GM23338 (cell line): ENCODE results near the gene DEDD2. TPM values are rescaled to one million over a fixed set of nuclear protein-coding genes. Genes with fewer than 3 reads are reported as not detected.

Experiments used
- ATAC-seq: fragments of 200-7000 bp; cut with Tn5 transposase; 3 replicates; pipeline ENCODE4 v1.9.1; 2020
- DNase-seq: peaks from one replicate; pipeline ENCODE4 v3.0.0-alpha.2; 2015; ENCODE audit warnings: low spot score
- H2AFZ ChIP-seq: fragments of 200-600 bp; sonication (generic); 2 replicates; pipeline ENCODE4 v1.8.0; 2016; ENCODE audit warnings: antibody characterized with exemption, mild to moderate bottlenecking, moderate library complexity
- H3F3A ChIP-seq: fragments of 200-600 bp; sonication (generic); replicated peaks from 2 replicates; pipeline ENCODE4 v1.8.0; 2017; ENCODE audit warnings: antibody characterized with exemption, mixed run types, low read depth
- H3K27ac ChIP-seq: fragments of 200-600 bp; sonication (generic); 2 replicates; pipeline ENCODE4 v1.6.1; 2016; ENCODE audit warnings: low read depth
- H3K27me3 ChIP-seq: fragments of 200-600 bp; sonication (generic); 2 replicates; pipeline ENCODE4 v1.8.0; 2016; ENCODE audit warnings: mild to moderate bottlenecking, mixed run types, moderate library complexity; ENCODE audit not compliant: insufficient read depth
- H3K36me3 ChIP-seq: fragments of 200-600 bp; sonication (generic); 2 replicates; pipeline ENCODE4 v1.8.0; 2016; ENCODE audit warnings: mild to moderate bottlenecking; ENCODE audit not compliant: insufficient read depth
- H3K4me1 ChIP-seq: fragments of 200-600 bp; sonication (generic); 2 replicates; pipeline ENCODE4 v1.8.0; 2016; ENCODE audit warnings: mild to moderate bottlenecking, moderate library complexity; ENCODE audit not compliant: insufficient read depth
- H3K4me2 ChIP-seq: fragments of 200-600 bp; sonication (generic); 2 replicates; pipeline ENCODE4 v1.7.1; 2017; ENCODE audit warnings: mixed run types
- H3K4me3 ChIP-seq: fragments of 200-600 bp; sonication (generic); 2 replicates; pipeline ENCODE4 v1.6.1; 2016; ENCODE audit warnings: mixed run types
- H3K79me2 ChIP-seq: fragments of 200-600 bp; sonication (generic); replicated peaks from 2 replicates; pipeline ENCODE4 v1.8.0; 2017; ENCODE audit warnings: mild to moderate bottlenecking; ENCODE audit not compliant: insufficient read depth
- H3K9me2 ChIP-seq: fragments of 200-600 bp; sonication (generic); 2 replicates; pipeline ENCODE4 v1.8.0; 2017; ENCODE audit not compliant: insufficient read depth
- H4K20me1 ChIP-seq: fragments of 200-600 bp; sonication (generic); replicated peaks from 2 replicates; pipeline ENCODE4 v1.8.0; 2017; ENCODE audit warnings: mild to moderate bottlenecking; ENCODE audit not compliant: insufficient read depth
- H3K27ac Mint-ChIP-seq: 2 replicates; pipeline ENCODE4 v1.8.0; 2020; ENCODE audit warnings: inconsistent platforms, mild to moderate bottlenecking, moderate library complexity, mixed read lengths
- H3K27me3 Mint-ChIP-seq: 3 replicates; pipeline ENCODE4 v1.8.0; 2022; ENCODE audit warnings: low read depth, mild to moderate bottlenecking, moderate library complexity, mixed read lengths, inconsistent platforms; ENCODE audit not compliant: insufficient read depth, poor library complexity
- H3K36me3 Mint-ChIP-seq: 3 replicates; pipeline ENCODE4 v1.8.0; 2021; ENCODE audit warnings: low read depth, mild to moderate bottlenecking, inconsistent platforms, moderate library complexity, mixed read lengths
- H3K4me1 Mint-ChIP-seq: 3 replicates; pipeline ENCODE4 v1.8.0; 2020; ENCODE audit warnings: mild to moderate bottlenecking, inconsistent platforms, mixed read lengths
- H3K4me3 Mint-ChIP-seq: 3 replicates; pipeline ENCODE4 v1.8.0; 2021; ENCODE audit warnings: moderate library complexity, mild to moderate bottlenecking, inconsistent platforms, mixed read lengths
- H3K9me3 Mint-ChIP-seq: 3 replicates; pipeline ENCODE4 v1.8.0; 2020; ENCODE audit warnings: moderate library complexity, mild to moderate bottlenecking, inconsistent platforms, mixed read lengths
- CREB1 ChIP-seq: fragments of 250-450 bp; sonication (Bioruptor Pico); IDR thresholded peaks from 2 replicates; pipeline ENCODE4 v1.5.0; 2020; ENCODE audit warnings: low read depth, mild to moderate bottlenecking, moderate library complexity
- EZH2 ChIP-seq: fragments of 200-600 bp; sonication (generic); IDR thresholded peaks from one replicate; pipeline ENCODE4 v1.8.0; 2017; ENCODE audit warnings: antibody characterized with exemption, mild to moderate bottlenecking, low read depth; ENCODE audit not compliant: unreplicated experiment
- EZH2phosphoT487 ChIP-seq: fragments of 200-600 bp; sonication (generic); IDR thresholded peaks from one replicate; pipeline ENCODE4 v1.8.1; 2018; ENCODE audit warnings: antibody characterized with exemption; ENCODE audit not compliant: unreplicated experiment
- JUNB ChIP-seq: IDR thresholded peaks from one replicate; pipeline ENCODE4 v1.6.1; 2016; ENCODE audit warnings: antibody characterized with exemption; ENCODE audit not compliant: unreplicated experiment
- STAT1 ChIP-seq: IDR thresholded peaks from one replicate; pipeline ENCODE4 v1.6.1; 2016; ENCODE audit warnings: antibody characterized with exemption; ENCODE audit not compliant: unreplicated experiment
- ZNF114 ChIP-seq: fragments of 250-450 bp; sonication (Bioruptor Pico); IDR thresholded peaks from 2 replicates; pipeline ENCODE4 v1.5.0; 2020; ENCODE audit warnings: mild to moderate bottlenecking, moderate library complexity
- ZNF331 ChIP-seq: fragments of 250-450 bp; sonication (Bioruptor Pico); IDR thresholded peaks from 2 replicates; pipeline ENCODE4 v1.5.0; 2020; ENCODE audit warnings: low read depth, mild to moderate bottlenecking, moderate library complexity
- polyA plus RNA-seq: library from polyadenylated mRNA; unstranded; fragments of >200 nt; fragmentation: Nextera tagmentation; extraction: Ambion mirVana; gene quantifications from 2 replicates; pipeline ENCODE4 v1.2.1, GENCODE V29; 2016
- total RNA-seq: library from RNA; depleted of rRNA; stranded (reverse); fragments of >200 nt; shearing (Covaris generic); gene quantifications from 2 replicates; pipeline ENCODE4 v1.2.3, GENCODE V29; 2014
- TF ChIP-seq, protein P1 (sequence below): fragments of 250-450 bp; sonication (Bioruptor Pico); IDR thresholded peaks from 2 replicates; pipeline ENCODE4 v1.5.0; 2020; ENCODE audit warnings: mild to moderate bottlenecking, moderate library complexity
- TF ChIP-seq, protein P2 (sequence below): IDR thresholded peaks from 2 replicates; pipeline ENCODE4 v1.6.1; 2016; ENCODE audit warnings: antibody characterized with exemption
- TF ChIP-seq, protein P3 (sequence below), 2 experiments: fragments of 200-600 bp in 1 of 2; sonication (generic) in 1 of 2; conservative IDR thresholded peaks; 2 replicates each; pipeline versions ENCODE4 v1.5.1 to v1.6.1; 2016 to 2017; ENCODE audit warnings: antibody characterized with exemption in 2 of 2, low read depth in 2 of 2, mild to moderate bottlenecking in 2 of 2, moderate library complexity in 1 of 2

The DEDD2 gene
- total and polyA plus RNA-seq, 2 experiments from 2014 or later: 23.4 to 63.0 TPM

DNA sequence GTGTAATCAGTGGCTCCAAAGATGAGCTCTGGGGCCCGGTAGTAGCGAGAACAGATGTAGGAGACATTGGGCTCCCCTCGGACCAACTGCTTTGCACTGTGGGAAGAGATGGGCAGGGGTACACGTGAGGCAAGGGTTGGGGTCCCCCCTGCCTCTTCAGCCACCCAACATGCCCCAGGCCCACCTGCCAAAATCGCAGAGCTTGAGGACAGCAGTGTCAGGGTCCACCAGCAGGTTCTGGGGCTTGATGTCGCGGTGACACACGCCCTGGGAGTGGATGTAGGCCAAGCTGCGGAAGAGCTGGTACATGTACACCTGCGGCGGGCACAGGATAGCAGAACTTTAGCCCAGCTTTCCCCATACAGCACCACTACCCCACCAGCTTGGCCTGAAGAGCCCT lies 16.9 kb upstream of the DEDD2 start:
- Histone ChIP-seq H3K36me3 (no peaks in the 10 kb centered on the region; the same call in 1 of the 2 replicates), H4K20me1 (peaks cover 19% of the 10 kb centered on the region; the same call in 1 of the 2 replicates), H3K27ac (no peak overlapping the region), H3K4me3 (no peak overlapping the region), H3K4me2 (no peak overlapping the region), H3K9me2 (no peaks in the 10 kb centered on the region), H2AFZ (no peak overlapping the region), H3K27me3 (no peaks in the 10 kb centered on the region), H3K79me2 (no peaks in the 10 kb centered on the region), H3K4me1 (no peaks in the 10 kb centered on the region), H3F3A (peaks cover 21% of the 10 kb centered on the region; the same call in 1 of the 2 replicates)
- TF ChIP-seq JUNB (no peak), EZH2phosphoT487 (no peak), CREB1 (CRISPR knock-in tag) (no peak), EZH2 (no peak), STAT1 (no peak), ZNF331 (no peak), ZNF114 (CRISPR knock-in tag) (no peak)
- TF ChIP-seq, protein P1, sequence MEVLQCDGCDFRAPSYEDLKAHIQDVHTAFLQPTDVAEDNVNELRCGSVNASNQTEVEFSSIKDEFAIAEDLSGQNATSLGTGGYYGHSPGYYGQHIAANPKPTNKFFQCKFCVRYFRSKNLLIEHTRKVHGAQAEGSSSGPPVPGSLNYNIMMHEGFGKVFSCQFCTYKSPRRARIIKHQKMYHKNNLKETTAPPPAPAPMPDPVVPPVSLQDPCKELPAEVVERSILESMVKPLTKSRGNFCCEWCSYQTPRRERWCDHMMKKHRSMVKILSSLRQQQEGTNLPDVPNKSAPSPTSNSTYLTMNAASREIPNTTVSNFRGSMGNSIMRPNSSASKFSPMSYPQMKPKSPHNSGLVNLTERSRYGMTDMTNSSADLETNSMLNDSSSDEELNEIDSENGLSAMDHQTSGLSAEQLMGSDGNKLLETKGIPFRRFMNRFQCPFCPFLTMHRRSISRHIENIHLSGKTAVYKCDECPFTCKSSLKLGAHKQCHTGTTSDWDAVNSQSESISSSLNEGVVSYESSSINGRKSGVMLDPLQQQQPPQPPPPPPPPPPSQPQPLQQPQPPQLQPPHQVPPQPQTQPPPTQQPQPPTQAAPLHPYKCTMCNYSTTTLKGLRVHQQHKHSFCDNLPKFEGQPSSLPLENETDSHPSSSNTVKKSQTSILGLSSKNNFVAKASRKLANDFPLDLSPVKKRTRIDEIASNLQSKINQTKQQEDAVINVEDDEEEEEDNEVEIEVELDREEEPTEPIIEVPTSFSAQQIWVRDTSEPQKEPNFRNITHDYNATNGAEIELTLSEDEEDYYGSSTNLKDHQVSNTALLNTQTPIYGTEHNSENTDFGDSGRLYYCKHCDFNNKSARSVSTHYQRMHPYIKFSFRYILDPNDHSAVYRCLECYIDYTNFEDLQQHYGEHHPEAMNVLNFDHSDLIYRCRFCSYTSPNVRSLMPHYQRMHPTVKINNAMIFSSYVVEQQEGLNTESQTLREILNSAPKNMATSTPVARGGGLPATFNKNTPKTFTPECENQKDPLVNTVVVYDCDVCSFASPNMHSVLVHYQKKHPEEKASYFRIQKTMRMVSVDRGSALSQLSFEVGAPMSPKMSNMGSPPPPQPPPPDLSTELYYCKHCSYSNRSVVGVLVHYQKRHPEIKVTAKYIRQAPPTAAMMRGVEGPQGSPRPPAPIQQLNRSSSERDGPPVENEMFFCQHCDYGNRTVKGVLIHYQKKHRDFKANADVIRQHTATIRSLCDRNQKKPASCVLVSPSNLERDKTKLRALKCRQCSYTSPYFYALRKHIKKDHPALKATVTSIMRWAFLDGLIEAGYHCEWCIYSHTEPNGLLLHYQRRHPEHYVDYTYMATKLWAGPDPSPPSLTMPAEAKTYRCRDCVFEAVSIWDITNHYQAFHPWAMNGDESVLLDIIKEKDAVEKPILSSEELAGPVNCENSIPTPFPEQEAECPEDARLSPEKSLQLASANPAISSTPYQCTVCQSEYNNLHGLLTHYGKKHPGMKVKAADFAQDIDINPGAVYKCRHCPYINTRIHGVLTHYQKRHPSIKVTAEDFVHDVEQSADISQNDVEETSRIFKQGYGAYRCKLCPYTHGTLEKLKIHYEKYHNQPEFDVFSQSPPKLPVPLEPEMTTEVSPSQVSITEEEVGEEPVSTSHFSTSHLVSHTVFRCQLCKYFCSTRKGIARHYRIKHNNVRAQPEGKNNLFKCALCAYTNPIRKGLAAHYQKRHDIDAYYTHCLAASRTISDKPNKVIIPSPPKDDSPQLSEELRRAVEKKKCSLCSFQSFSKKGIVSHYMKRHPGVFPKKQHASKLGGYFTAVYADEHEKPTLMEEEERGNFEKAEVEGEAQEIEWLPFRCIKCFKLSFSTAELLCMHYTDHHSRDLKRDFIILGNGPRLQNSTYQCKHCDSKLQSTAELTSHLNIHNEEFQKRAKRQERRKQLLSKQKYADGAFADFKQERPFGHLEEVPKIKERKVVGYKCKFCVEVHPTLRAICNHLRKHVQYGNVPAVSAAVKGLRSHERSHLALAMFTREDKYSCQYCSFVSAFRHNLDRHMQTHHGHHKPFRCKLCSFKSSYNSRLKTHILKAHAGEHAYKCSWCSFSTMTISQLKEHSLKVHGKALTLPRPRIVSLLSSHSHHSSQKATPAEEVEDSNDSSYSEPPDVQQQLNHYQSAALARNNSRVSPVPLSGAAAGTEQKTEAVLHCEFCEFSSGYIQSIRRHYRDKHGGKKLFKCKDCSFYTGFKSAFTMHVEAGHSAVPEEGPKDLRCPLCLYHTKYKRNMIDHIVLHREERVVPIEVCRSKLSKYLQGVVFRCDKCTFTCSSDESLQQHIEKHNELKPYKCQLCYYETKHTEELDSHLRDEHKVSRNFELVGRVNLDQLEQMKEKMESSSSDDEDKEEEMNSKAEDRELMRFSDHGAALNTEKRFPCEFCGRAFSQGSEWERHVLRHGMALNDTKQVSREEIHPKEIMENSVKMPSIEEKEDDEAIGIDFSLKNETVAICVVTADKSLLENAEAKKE (CRISPR knock-in tag): no peak
- TF ChIP-seq, protein P2, sequence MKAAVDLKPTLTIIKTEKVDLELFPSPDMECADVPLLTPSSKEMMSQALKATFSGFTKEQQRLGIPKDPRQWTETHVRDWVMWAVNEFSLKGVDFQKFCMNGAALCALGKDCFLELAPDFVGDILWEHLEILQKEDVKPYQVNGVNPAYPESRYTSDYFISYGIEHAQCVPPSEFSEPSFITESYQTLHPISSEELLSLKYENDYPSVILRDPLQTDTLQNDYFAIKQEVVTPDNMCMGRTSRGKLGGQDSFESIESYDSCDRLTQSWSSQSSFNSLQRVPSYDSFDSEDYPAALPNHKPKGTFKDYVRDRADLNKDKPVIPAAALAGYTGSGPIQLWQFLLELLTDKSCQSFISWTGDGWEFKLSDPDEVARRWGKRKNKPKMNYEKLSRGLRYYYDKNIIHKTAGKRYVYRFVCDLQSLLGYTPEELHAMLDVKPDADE: no peak
- TF ChIP-seq, protein P3, sequence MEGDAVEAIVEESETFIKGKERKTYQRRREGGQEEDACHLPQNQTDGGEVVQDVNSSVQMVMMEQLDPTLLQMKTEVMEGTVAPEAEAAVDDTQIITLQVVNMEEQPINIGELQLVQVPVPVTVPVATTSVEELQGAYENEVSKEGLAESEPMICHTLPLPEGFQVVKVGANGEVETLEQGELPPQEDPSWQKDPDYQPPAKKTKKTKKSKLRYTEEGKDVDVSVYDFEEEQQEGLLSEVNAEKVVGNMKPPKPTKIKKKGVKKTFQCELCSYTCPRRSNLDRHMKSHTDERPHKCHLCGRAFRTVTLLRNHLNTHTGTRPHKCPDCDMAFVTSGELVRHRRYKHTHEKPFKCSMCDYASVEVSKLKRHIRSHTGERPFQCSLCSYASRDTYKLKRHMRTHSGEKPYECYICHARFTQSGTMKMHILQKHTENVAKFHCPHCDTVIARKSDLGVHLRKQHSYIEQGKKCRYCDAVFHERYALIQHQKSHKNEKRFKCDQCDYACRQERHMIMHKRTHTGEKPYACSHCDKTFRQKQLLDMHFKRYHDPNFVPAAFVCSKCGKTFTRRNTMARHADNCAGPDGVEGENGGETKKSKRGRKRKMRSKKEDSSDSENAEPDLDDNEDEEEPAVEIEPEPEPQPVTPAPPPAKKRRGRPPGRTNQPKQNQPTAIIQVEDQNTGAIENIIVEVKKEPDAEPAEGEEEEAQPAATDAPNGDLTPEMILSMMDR (conservative IDR thresholded peaks at IDR 0.05; ENCODE audit: low read depth in 2 of 2): no peak
- Mint-ChIP-seq H3K4me1 (no peaks in the 10 kb centered on the region), H3K27me3 (peaks cover 14% of the 10 kb centered on the region), H3K36me3 (peaks cover 72% of the 10 kb centered on the region), H3K4me3 (no peak overlapping the region), H3K9me3 (no peaks in the 10 kb centered on the region; the same call in 2 of the 3 replicates), H3K27ac (no peak overlapping the region)
- DNase-seq (no peak), ATAC-seq (no peak)
